Epithelial cell of proximal tubule (primary cell): ENCODE results near the gene MAN1B1. TPM values are rescaled to one million over a fixed set of nuclear protein-coding genes. Genes with fewer than 3 reads are reported as not detected.

Experiments used
- DNase-seq: peaks from one replicate; pipeline ENCODE4 v3.0.0-alpha.2; 2011; ENCODE audit warnings: low read depth
- H3K4me3 ChIP-seq: 2 replicates; pipeline ENCODE4 v1.5.1; 2011; ENCODE audit warnings: low read depth, mild to moderate bottlenecking, low read length
- total RNA-seq: library from RNA; depleted of rRNA; stranded (reverse); fragments of >200 nt; gene quantifications from 2 replicates; pipeline ENCODE4 v1.2.3, GENCODE V29; 2015
- TF ChIP-seq, protein P1 (sequence below): conservative IDR thresholded peaks from 2 replicates; pipeline ENCODE4 v1.5.1; 2012; ENCODE audit warnings: low read depth, mild to moderate bottlenecking, low read length

MAN1B1 gene
- total RNA-seq, 1 donor from 2014 or later: 74.3 TPM

GRCh38 chr9:137152844-137153405 lies 66.1 kb downstream of the MAN1B1 start:
- DNase-seq: no peak
- H3K4me3 ChIP-seq: no peak overlapping the region
- TF ChIP-seq, protein P1, sequence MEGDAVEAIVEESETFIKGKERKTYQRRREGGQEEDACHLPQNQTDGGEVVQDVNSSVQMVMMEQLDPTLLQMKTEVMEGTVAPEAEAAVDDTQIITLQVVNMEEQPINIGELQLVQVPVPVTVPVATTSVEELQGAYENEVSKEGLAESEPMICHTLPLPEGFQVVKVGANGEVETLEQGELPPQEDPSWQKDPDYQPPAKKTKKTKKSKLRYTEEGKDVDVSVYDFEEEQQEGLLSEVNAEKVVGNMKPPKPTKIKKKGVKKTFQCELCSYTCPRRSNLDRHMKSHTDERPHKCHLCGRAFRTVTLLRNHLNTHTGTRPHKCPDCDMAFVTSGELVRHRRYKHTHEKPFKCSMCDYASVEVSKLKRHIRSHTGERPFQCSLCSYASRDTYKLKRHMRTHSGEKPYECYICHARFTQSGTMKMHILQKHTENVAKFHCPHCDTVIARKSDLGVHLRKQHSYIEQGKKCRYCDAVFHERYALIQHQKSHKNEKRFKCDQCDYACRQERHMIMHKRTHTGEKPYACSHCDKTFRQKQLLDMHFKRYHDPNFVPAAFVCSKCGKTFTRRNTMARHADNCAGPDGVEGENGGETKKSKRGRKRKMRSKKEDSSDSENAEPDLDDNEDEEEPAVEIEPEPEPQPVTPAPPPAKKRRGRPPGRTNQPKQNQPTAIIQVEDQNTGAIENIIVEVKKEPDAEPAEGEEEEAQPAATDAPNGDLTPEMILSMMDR: no peak

GRCh38 chr9:137156567-137157375 lies 70.0 kb downstream of the MAN1B1 start:
- no peak for DNase-seq
- TF ChIP-seq, protein P1: no peak
- no peak overlapping the region for H3K4me3 ChIP-seq

DNA sequence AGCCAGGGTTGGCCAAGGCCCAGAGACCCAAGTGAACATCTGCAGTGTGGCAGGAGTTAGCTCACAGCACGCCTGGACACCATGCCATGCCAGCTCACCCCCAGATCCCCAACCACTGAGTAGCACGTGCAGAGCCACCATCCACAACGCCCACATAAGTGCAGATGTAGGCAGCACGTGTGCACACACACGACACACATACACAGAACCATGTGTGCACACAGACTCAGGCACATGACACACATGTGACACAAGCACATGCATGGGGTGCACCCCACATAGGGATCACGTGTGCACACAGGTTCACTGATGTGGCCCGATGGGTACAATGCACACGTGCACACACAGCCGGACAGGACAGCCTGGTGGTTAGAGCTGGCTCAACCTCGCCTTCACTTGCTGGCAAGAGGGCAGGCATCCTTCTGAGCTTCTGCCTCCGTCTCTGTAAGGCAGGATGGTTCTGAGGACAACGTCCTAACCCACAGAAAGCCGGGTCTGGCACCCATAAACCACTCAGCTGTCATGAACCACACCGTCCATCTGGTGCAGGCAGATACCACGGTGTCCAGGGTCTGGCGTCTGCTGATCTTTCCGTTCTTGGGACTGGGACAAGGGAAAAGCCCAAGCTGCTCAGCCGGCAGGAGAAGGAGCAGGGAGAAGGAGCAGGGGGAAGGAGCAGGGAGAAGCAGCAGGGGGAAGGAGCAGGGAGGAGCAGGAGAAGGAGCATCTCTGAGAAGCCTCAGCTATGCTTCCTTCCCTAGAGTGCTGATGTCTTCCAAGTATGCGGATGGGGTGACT lies 71.0 kb downstream of the MAN1B1 start:
- H3K4me3 ChIP-seq: no peak overlapping the region
- DNase-seq: no peak
- TF ChIP-seq, protein P1: no peak

DNA sequence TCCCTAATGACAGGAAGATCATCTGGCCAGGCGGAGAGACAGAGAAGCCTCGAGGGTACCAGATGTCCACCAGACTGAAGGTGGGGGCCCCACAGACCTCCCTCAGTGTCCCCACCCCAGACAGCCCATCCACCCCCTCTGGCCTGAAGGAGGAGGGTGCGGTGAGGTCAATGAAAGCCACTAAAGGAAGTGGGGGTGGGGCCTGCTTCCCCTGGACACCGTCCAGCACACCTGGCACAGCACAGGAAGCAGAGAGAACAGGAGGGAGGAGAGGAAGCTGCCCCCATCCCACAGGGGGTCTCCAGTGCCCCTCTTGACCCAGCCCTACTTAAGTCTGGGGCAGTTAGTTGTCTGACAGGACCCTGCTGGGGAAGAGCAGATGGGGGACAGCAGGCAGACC lies 71.8 kb downstream of the MAN1B1 start:
- no peak overlapping the region for H3K4me3 ChIP-seq
- TF ChIP-seq, protein P1: no peak
- no peak for DNase-seq

Other genes with a start within 250 kb of the MAN1B1 start
- gene AJM1, start 244.5 kb upstream of the MAN1B1 start, total RNA-seq: 0.51 and 2.2 TPM in 2 replicates
- gene PHPT1, start 237.6 kb upstream of the MAN1B1 start, total RNA-seq: 101 and 114 TPM in 2 replicates
- 1.2 and 4.8 TPM in 2 replicates for gene MAMDC4, start 234.6 kb upstream of the MAN1B1 start, total RNA-seq
- gene EDF1, start 220.7 kb upstream of the MAN1B1 start, total RNA-seq: 403 and 419 TPM in 2 replicates
- 21.0 and 26.1 TPM in 2 replicates for gene TRAF2, start 200.5 kb upstream of the MAN1B1 start, total RNA-seq
- 124 and 149 TPM in 2 replicates for gene FBXW5, start 142.2 kb upstream of the MAN1B1 start, total RNA-seq
- gene C8G, start 141.7 kb upstream of the MAN1B1 start, total RNA-seq: not detected in 2 replicates
- 1.2 TPM in 1 of 2 replicates, not detected in the other for gene LCN12, start 134.7 kb upstream of the MAN1B1 start, total RNA-seq
- not detected in 2 replicates for gene PTGDS, start 109.5 kb upstream of the MAN1B1 start, total RNA-seq
- not detected in 2 replicates for gene LCNL1, start 104.0 kb upstream of the MAN1B1 start, total RNA-seq
- 70.1 and 81.7 TPM in 2 replicates for gene PAXX, start 94.6 kb upstream of the MAN1B1 start, total RNA-seq
- 2.2 and 2.4 TPM in 2 replicates for gene CLIC3, start 90.4 kb upstream of the MAN1B1 start, total RNA-seq
- gene ABCA2, start 58.7 kb upstream of the MAN1B1 start, total RNA-seq: 3.0 and 7.6 TPM in 2 replicates
- gene FUT7, start 54.9 kb upstream of the MAN1B1 start, total RNA-seq: not detected in 2 replicates
- 19.7 and 47.7 TPM in 2 replicates for gene NPDC1, start 40.8 kb upstream of the MAN1B1 start, total RNA-seq
- gene ENTPD2, start 32.9 kb upstream of the MAN1B1 start, total RNA-seq: 0.87 TPM in 1 of 2 replicates, not detected in the other
- gene SAPCD2, start 16.4 kb upstream of the MAN1B1 start, total RNA-seq: 25.6 and 51.3 TPM in 2 replicates
- 2.1 and 2.2 TPM in 2 replicates for gene UAP1L1, start 9.5 kb upstream of the MAN1B1 start, total RNA-seq
- 66.9 and 125 TPM in 2 replicates for gene DPP7, start 27.7 kb downstream of the MAN1B1 start, total RNA-seq
- not detected in 2 replicates for gene GRIN1, start 52.2 kb downstream of the MAN1B1 start, total RNA-seq
- gene LRRC26, start 83.1 kb downstream of the MAN1B1 start, total RNA-seq: not detected in 2 replicates
- not detected in 2 replicates for gene TMEM210, start 85.1 kb downstream of the MAN1B1 start, total RNA-seq
- gene ANAPC2, start 101.6 kb downstream of the MAN1B1 start, total RNA-seq: 16.7 TPM in 2 replicates
- gene SSNA1, start 101.7 kb downstream of the MAN1B1 start, total RNA-seq: 139 and 185 TPM in 2 replicates
- gene TPRN, start 113.8 kb downstream of the MAN1B1 start, total RNA-seq: 10.5 and 13.5 TPM in 2 replicates
- 39.4 and 44.9 TPM in 2 replicates for gene TMEM203, start 118.7 kb downstream of the MAN1B1 start, total RNA-seq
- 22.0 and 26.9 TPM in 2 replicates for gene NDOR1, start 118.7 kb downstream of the MAN1B1 start, total RNA-seq
- 0.22 and 1.5 TPM in 2 replicates for gene RNF208, start 135.3 kb downstream of the MAN1B1 start, total RNA-seq
- 0.17 and 0.94 TPM in 2 replicates for gene CYSRT1, start 138.2 kb downstream of the MAN1B1 start, total RNA-seq
- not detected in 2 replicates for gene RNF224, start 140.5 kb downstream of the MAN1B1 start, total RNA-seq
- 0.07 TPM in 1 of 2 replicates, not detected in the other for gene SLC34A3, start 143.9 kb downstream of the MAN1B1 start, total RNA-seq
- gene TUBB4B, start 154.3 kb downstream of the MAN1B1 start, total RNA-seq: 725 and 1,240 TPM in 2 replicates
- not detected in 2 replicates for gene STPG3, start 164.3 kb downstream of the MAN1B1 start, total RNA-seq
- 47.7 and 71.0 TPM in 2 replicates for gene NELFB, start 168.3 kb downstream of the MAN1B1 start, total RNA-seq
- gene TOR4A, start 190.7 kb downstream of the MAN1B1 start, total RNA-seq: 48.5 and 56.1 TPM in 2 replicates
- 2.2 and 4.9 TPM in 2 replicates for gene NRARP, start 215.3 kb downstream of the MAN1B1 start, total RNA-seq